ENCODE data around the gene RFC1. TPM values are rescaled to one million over a fixed set of nuclear protein-coding genes. Genes with fewer than 3 reads are reported as not detected.

Gene RFC1
- total and polyA plus RNA-seq, 2 donors (not counting 1 experiment from before 2014, with no cell fraction given), result 31.3 to 44.4 TPM

- peaks cover 8% of the 10 kb centered on the region for H3K36me3 ChIP-seq (ENCODE audit: control insufficient read depth, insufficient read depth, low read length)
These were observed 74.5 kb downstream of the RFC1 start for GRCh38 chr4:39291686-39292085.

GRCh38 chr4:39287223-39287622 is 78.9 kb downstream of the RFC1 start:
- peaks cover 8% of the 10 kb centered on the region for H3K36me3 ChIP-seq (ENCODE audit: control insufficient read depth, insufficient read depth, low read length)
- H3K9ac ChIP-seq (ENCODE audit: insufficient read depth, low read length), result no peak overlapping the region
- no peaks in the 10 kb centered on the region for H3K9me3 ChIP-seq (ENCODE audit: control insufficient read depth, insufficient read depth, low read depth, low read length)
- no peaks in the 10 kb centered on the region for H3K79me2 ChIP-seq (ENCODE audit: control insufficient read depth, insufficient read depth, low read length)
- H2AFZ ChIP-seq (ENCODE audit: low read length), result no peak overlapping the region
- no peak for TF ChIP-seq CTCF (conservative IDR thresholded peaks at IDR 0.05 in 1 of 2, IDR thresholded peaks at IDR 0.05 in 1 of 2; ENCODE audit: low read depth in 1 of 2, low read length in 2 of 2)
- TF ChIP-seq EZH2 (IDR thresholded peaks at IDR 0.05; ENCODE audit: low read length, missing control alignments), result no peak
- H3K4me2 ChIP-seq (ENCODE audit: extremely low read depth, insufficient read depth, low read length), result no peak overlapping the region
- no peak for DNase-seq (ENCODE audit: low read depth in 2 of 2)
- no peaks in the 10 kb centered on the region for H3K4me1 ChIP-seq (ENCODE audit: control insufficient read depth, extremely low read depth, insufficient read depth, low read length)
- H3K4me3 ChIP-seq (replicated peaks in 1 of 4; ENCODE audit: control extremely low read depth in 1 of 4, insufficient read depth in 1 of 4, low read depth in 3 of 4, low read length in 4 of 4), result no peak overlapping the region
- H3K27me3 ChIP-seq (ENCODE audit: control insufficient read depth, insufficient read depth, low read length), result no peaks in the 10 kb centered on the region
- no peak overlapping the region for H3K27ac ChIP-seq (ENCODE audit: insufficient read depth, low read length)
- H4K20me1 ChIP-seq (ENCODE audit: control insufficient read depth, extremely low read depth, insufficient read depth, low read length), result no peaks in the 10 kb centered on the region

More at GRCh38 chr4:39291686-39292085, 74.5 kb downstream of the RFC1 start:
- TF ChIP-seq EZH2 (IDR thresholded peaks at IDR 0.05; ENCODE audit: low read length, missing control alignments), result no peak
- TF ChIP-seq CTCF (conservative IDR thresholded peaks at IDR 0.05 in 1 of 2, IDR thresholded peaks at IDR 0.05 in 1 of 2; ENCODE audit: low read depth in 1 of 2, low read length in 2 of 2), result no peak
- no peaks in the 10 kb centered on the region for H4K20me1 ChIP-seq (ENCODE audit: control insufficient read depth, extremely low read depth, insufficient read depth, low read length)
- H3K9ac ChIP-seq (ENCODE audit: insufficient read depth, low read length), result no peak overlapping the region
- no peaks in the 10 kb centered on the region for H3K27me3 ChIP-seq (ENCODE audit: control insufficient read depth, insufficient read depth, low read length)
- no peak overlapping the region for H2AFZ ChIP-seq (ENCODE audit: low read length)
- H3K4me3 ChIP-seq (replicated peaks in 1 of 4; ENCODE audit: control extremely low read depth in 1 of 4, insufficient read depth in 1 of 4, low read depth in 3 of 4, low read length in 4 of 4), result no peak overlapping the region
- no peak overlapping the region for H3K27ac ChIP-seq (ENCODE audit: insufficient read depth, low read length)
- H3K9me3 ChIP-seq (ENCODE audit: control insufficient read depth, insufficient read depth, low read depth, low read length), result no peaks in the 10 kb centered on the region
- DNase-seq (ENCODE audit: low read depth in 2 of 2), result no peak
- H3K4me2 ChIP-seq (ENCODE audit: extremely low read depth, insufficient read depth, low read length), result no peak overlapping the region
- H3K79me2 ChIP-seq (ENCODE audit: control insufficient read depth, insufficient read depth, low read length), result no peaks in the 10 kb centered on the region
- H3K4me1 ChIP-seq (ENCODE audit: control insufficient read depth, extremely low read depth, insufficient read depth, low read length), result no peaks in the 10 kb centered on the region

GRCh38 chr4:39286263-39286662 is 79.9 kb downstream of the RFC1 start:
- Histone ChIP-seq H3K27ac (ENCODE audit: insufficient read depth, low read length) (no peak overlapping the region), H2AFZ (ENCODE audit: low read length) (no peak overlapping the region), H3K9ac (ENCODE audit: insufficient read depth, low read length) (no peak overlapping the region), H3K36me3 (ENCODE audit: control insufficient read depth, insufficient read depth, low read length) (peaks cover 4% of the 10 kb centered on the region), H3K9me3 (ENCODE audit: control insufficient read depth, insufficient read depth, low read depth, low read length) (no peaks in the 10 kb centered on the region), H3K27me3 (ENCODE audit: control insufficient read depth, insufficient read depth, low read length) (no peaks in the 10 kb centered on the region), H3K79me2 (ENCODE audit: control insufficient read depth, insufficient read depth, low read length) (no peaks in the 10 kb centered on the region), H3K4me3 (replicated peaks in 1 of 4; ENCODE audit: control extremely low read depth in 1 of 4, insufficient read depth in 1 of 4, low read depth in 3 of 4, low read length in 4 of 4) (no peak overlapping the region), H3K4me1 (ENCODE audit: control insufficient read depth, extremely low read depth, insufficient read depth, low read length) (no peaks in the 10 kb centered on the region), H3K4me2 (ENCODE audit: extremely low read depth, insufficient read depth, low read length) (no peak overlapping the region), H4K20me1 (ENCODE audit: control insufficient read depth, extremely low read depth, insufficient read depth, low read length) (no peaks in the 10 kb centered on the region)
- TF ChIP-seq EZH2 (IDR thresholded peaks at IDR 0.05; ENCODE audit: low read length, missing control alignments) (no peak), CTCF (conservative IDR thresholded peaks at IDR 0.05 in 1 of 2, IDR thresholded peaks at IDR 0.05 in 1 of 2; ENCODE audit: low read depth in 1 of 2, low read length in 2 of 2) (no peak)
- DNase-seq (ENCODE audit: low read depth in 2 of 2), result no peak

Data from fibroblast of lung (primary cell).